Lung (tissue), 12 donors: ENCODE data around the gene PDF. TPM values are rescaled to one million over a fixed set of nuclear protein-coding genes. Genes with fewer than 3 reads are reported as not detected.

ENCODE experiments used
- ATAC-seq: fragments of 200-7000 bp; cut with Tn5 transposase; one replicate; pipeline ENCODE4 v1.9.1; 2020; ENCODE audit warnings: moderate number of reproducible peaks; ENCODE audit not compliant: insufficient read depth, low FRiP score
- DNase-seq, 3 donors: peaks; one replicate each; pipeline ENCODE4 v3.0.0-alpha.2; 2013 to 2017
- H3K27ac ChIP-seq, 2 donors: one replicate each; pipeline ENCODE4 v1.5.1; 2013; ENCODE audit warnings: mild to moderate bottlenecking in 2 of 2, moderate library complexity in 2 of 2, control low read depth in 1 of 2, inconsistent platforms in 1 of 2, low read depth in 1 of 2, low read length in 1 of 2
- H3K27me3 ChIP-seq, 3 donors: one replicate each; pipeline ENCODE4 v1.5.1; 2013; ENCODE audit warnings: low read length in 2 of 3; ENCODE audit not compliant: control insufficient read depth in 3 of 3, insufficient read depth in 3 of 3
- H3K36me3 ChIP-seq, 4 donors: one replicate each; pipeline ENCODE4 v1.5.1; 2013; ENCODE audit warnings: low read length in 4 of 4, mild to moderate bottlenecking in 1 of 4, moderate library complexity in 1 of 4; ENCODE audit not compliant: control insufficient read depth in 4 of 4, insufficient read depth in 4 of 4
- H3K4me1 ChIP-seq, 5 donors: one replicate each; pipeline ENCODE4 v1.5.1; 2013; ENCODE audit warnings: low read length in 5 of 5, mild to moderate bottlenecking in 2 of 5, moderate library complexity in 1 of 5; ENCODE audit not compliant: control insufficient read depth in 5 of 5, insufficient read depth in 5 of 5
- H3K4me3 ChIP-seq: one replicate; pipeline ENCODE4 v1.5.1; 2013; ENCODE audit warnings: mild to moderate bottlenecking, control low read depth, moderate library complexity
- H3K9ac ChIP-seq, 2 donors: one replicate each; pipeline ENCODE4 v1.5.1; 2013; ENCODE audit warnings: low read length in 2 of 2, control low read depth in 1 of 2; ENCODE audit not compliant: insufficient read depth in 1 of 2
- H3K9me3 ChIP-seq, 4 donors: one replicate each; pipeline ENCODE4 v1.5.1; 2013; ENCODE audit warnings: low read length in 3 of 4, mild to moderate bottlenecking in 1 of 4, moderate library complexity in 1 of 4; ENCODE audit not compliant: control insufficient read depth in 4 of 4, insufficient read depth in 3 of 4
- CTCF ChIP-seq: IDR thresholded peaks from 2 replicates; pipeline ENCODE4 v1.5.1; 2012; ENCODE audit warnings: mild to moderate bottlenecking; ENCODE audit errors: control extremely low read depth, extremely low read depth
- whole genome bisulfite sequencing, 2 donors: extraction: QIAGEN DNeasy Blood & Tissue Kit; methylation state at CpG; one replicate each; pipeline ENCODE4 v1.1.7; 2013; 5-methylcytosine and 5-hydroxymethylcytosine counted together
- polyA plus RNA-seq, 2 donors: library from polyadenylated mRNA; stranded (reverse); fragments of 200-250 nt; gene quantifications; one replicate each; pipeline ENCODE4 v1.2.1, GENCODE V29; 2013
- total RNA-seq, 2 donors: library from RNA; depleted of rRNA in 1 of 2; stranded (reverse); fragments of >200 nt in 1 of 2; gene quantifications; one replicate each; pipeline ENCODE4 v1.2.1, GENCODE V29; 2014 to 2021
- donor health status: control.
- donor health status: control.
- donor health status: Bipolar disorder and iron deficiency.
- donor health status: healthy.
- donor health status: DM: yes; HTN: yes; CAD: no.

PDF gene
- total and polyA plus RNA-seq, 4 donors = 6.0 to 16.6 (median 9.1) TPM

- Histone ChIP-seq H3K9me3 (no peaks in the 10 kb centered on the region), H3K36me3 (peaks cover 26 to 66% (median 50%) of the 10 kb centered on the region in 4 donors), H3K27me3 (no peaks in the 10 kb centered on the region), H3K4me1 (peaks cover 0 to 5% (median 3%) of the 10 kb centered on the region in 5 donors), H3K27ac (no peak overlapping the region), H3K9ac (no peak overlapping the region), H3K4me3 (no peak overlapping the region)
- TF ChIP-seq CTCF = no peak
- 89 to 95% methylated on average over 14 of the region's 14 CpGs for WGBS, 2 donors
- DNase-seq (no peak), ATAC-seq (no peak)
Observed at GRCh38 chr16:69323415-69323814, 7.0 kb downstream of the PDF start.

GRCh38 chr16:69322343-69322742 is 8.0 kb downstream of the PDF start:
- peaks cover 0 to 3% (median 0%) of the 10 kb centered on the region in 5 donors for H3K4me1 ChIP-seq
- H3K27me3 ChIP-seq = no peaks in the 10 kb centered on the region
- 90 to 95% methylated on average over 7 of the region's 7 CpGs for WGBS, 2 donors
- DNase-seq (no peak), ATAC-seq (no peak)
- H3K4me3 ChIP-seq = no peak overlapping the region
- no peak overlapping the region for H3K27ac ChIP-seq
- H3K36me3 ChIP-seq = peaks cover 25 to 70% (median 49%) of the 10 kb centered on the region in 4 donors
- H3K9me3 ChIP-seq = no peaks in the 10 kb centered on the region
- no peak overlapping the region for H3K9ac ChIP-seq
- no peak for TF ChIP-seq CTCF

- H3K27me3 ChIP-seq = no peaks in the 10 kb centered on the region
- ATAC-seq (no peak), DNase-seq (no peak)
- no peak for TF ChIP-seq CTCF
- H3K36me3 ChIP-seq = peaks cover 25 to 76% (median 53%) of the 10 kb centered on the region in 4 donors
- H3K9ac ChIP-seq = no peak overlapping the region
- peaks cover 0 to 3% (median 0%) of the 10 kb centered on the region in 5 donors for H3K4me1 ChIP-seq
- 94% methylated on average over 22 of the region's 22 CpGs for WGBS, 2 donors
- H3K9me3 ChIP-seq = no peaks in the 10 kb centered on the region
- H3K27ac ChIP-seq = no peak overlapping the region
- no peak overlapping the region for H3K4me3 ChIP-seq
Observed at GRCh38 chr16:69321080-69321479, 9.3 kb downstream of the PDF start.

- Histone ChIP-seq H3K27me3 (no peaks in the 10 kb centered on the region), H3K4me3 (no peak overlapping the region), H3K9me3 (no peaks in the 10 kb centered on the region), H3K9ac (no peak overlapping the region), H3K4me1 (peaks cover 0 to 3% (median 0%) of the 10 kb centered on the region in 5 donors), H3K36me3 (peaks cover 25 to 80% (median 52%) of the 10 kb centered on the region in 4 donors), H3K27ac (no peak overlapping the region)
- no peak for TF ChIP-seq CTCF
- 92 to 94% methylated on average over 13 of the region's 13 CpGs for WGBS, 2 donors
- no peak for ATAC-seq
- DNase-seq = no peak
Observed at GRCh38 chr16:69320740-69321073, 9.7 kb downstream of the PDF start.
